Measurements from ENCODE around the gene COL7A1. TPM values are rescaled to one million over a fixed set of nuclear protein-coding genes. Genes with fewer than 3 reads are reported as not detected.

COL7A1 gene
- total RNA-seq, 4 donors from 2014 or later: 4.8 to 19.1 (median 12.9) TPM

DNA sequence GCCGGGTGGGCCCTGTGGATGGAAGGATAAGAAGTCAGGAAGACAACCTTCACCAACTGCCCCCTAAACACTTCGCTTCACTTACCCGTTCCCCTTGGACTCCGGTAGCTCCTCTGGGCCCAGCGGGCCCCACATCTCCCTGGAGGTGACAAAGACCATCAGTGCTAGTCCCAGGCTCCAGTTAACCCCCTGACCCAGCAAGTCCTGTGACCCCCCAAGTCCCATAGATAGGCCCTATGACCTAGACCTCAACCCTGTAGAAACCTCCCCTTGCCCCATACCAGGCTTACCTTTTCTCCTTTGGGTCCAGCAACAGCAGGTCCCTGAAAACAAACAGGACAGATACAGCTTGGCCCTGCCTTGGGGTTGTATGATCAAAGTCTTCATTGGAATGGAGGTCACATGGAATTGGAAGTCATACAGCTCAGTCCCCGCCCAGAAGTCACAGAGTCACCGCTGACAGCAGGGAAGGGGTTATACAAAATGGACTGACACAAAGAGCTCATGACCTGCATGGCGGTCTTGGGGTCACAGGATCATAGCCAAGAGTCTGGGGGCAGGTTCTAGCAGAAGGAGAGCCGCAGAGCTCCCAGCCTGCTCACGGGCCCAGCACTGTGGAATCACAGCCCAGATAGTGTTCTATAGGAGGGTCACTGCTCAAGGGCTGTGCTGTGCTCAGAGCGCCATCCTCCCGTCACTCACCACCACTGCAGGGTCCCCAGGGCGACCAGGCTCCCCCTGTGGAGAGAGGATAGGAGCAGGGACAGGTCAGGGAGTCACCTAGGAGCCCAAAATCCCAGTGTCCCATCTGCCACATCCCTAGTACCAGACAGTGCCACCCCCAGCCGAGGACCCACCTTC, 13.3 kb downstream of the COL7A1 start:
- H3K4me3 ChIP-seq: no peak overlapping the region
- no peak overlapping the region for H3K27ac ChIP-seq
- DNase-seq: no peak
- no peaks in the 10 kb centered on the region for H3K27me3 ChIP-seq
- no peaks in the 10 kb centered on the region for H3K4me1 ChIP-seq
- WGBS, 2 donors (ENCODE audit: low coverage in 1 of 2): 85% methylated on average over 14 of the region's 14 CpGs; no CpG with 5 or more reads in 1 of the 2 donors
- in situ Hi-C loops (cut with MboI; ENCODE audit: low pct_ligation_motif_present in 1 of 4, low pct_unique_long_range_greater_than_20kb in 1 of 4, low sequenced_read_pairs in 3 of 4) (no loop called here), intact Hi-C loops (cut with DNase I; ENCODE audit: low total_unique reads) (no loop called here)
- H3K36me3 ChIP-seq: no peaks in the 10 kb centered on the region
- H3K9me3 ChIP-seq: no peaks in the 10 kb centered on the region
- TF ChIP-seq POLR2AphosphoS5 (IDR thresholded peaks at IDR 0.05) (no peak), POLR2A (IDR thresholded peaks at IDR 0.05) (no peak), EP300 (IDR thresholded peaks at IDR 0.05; ENCODE audit: low read depth) (no peak)
- TF ChIP-seq, protein P1, sequence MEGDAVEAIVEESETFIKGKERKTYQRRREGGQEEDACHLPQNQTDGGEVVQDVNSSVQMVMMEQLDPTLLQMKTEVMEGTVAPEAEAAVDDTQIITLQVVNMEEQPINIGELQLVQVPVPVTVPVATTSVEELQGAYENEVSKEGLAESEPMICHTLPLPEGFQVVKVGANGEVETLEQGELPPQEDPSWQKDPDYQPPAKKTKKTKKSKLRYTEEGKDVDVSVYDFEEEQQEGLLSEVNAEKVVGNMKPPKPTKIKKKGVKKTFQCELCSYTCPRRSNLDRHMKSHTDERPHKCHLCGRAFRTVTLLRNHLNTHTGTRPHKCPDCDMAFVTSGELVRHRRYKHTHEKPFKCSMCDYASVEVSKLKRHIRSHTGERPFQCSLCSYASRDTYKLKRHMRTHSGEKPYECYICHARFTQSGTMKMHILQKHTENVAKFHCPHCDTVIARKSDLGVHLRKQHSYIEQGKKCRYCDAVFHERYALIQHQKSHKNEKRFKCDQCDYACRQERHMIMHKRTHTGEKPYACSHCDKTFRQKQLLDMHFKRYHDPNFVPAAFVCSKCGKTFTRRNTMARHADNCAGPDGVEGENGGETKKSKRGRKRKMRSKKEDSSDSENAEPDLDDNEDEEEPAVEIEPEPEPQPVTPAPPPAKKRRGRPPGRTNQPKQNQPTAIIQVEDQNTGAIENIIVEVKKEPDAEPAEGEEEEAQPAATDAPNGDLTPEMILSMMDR (IDR thresholded peaks at IDR 0.05): no peak

GRCh38 chr3:48576647-48577046, 18.5 kb downstream of the COL7A1 start:
- 75% methylated on average over 2 of the region's 4 CpGs; no CpG with 5 or more reads in 1 of the 2 donors for WGBS, 2 donors (ENCODE audit: low coverage in 1 of 2)
- Histone ChIP-seq H3K36me3 (no peaks in the 10 kb centered on the region), H3K4me1 (no peaks in the 10 kb centered on the region), H3K4me3 (no peak overlapping the region), H3K27me3 (no peaks in the 10 kb centered on the region), H3K27ac (no peak overlapping the region), H3K9me3 (no peaks in the 10 kb centered on the region)
- DNase-seq: no peak
- intact Hi-C loops (cut with DNase I; ENCODE audit: low total_unique reads) (no loop called here), in situ Hi-C loops (cut with MboI; ENCODE audit: low pct_ligation_motif_present in 1 of 4, low pct_unique_long_range_greater_than_20kb in 1 of 4, low sequenced_read_pairs in 3 of 4) (no loop called here)
- TF ChIP-seq POLR2AphosphoS5 (IDR thresholded peaks at IDR 0.05) (no peak), POLR2A (IDR thresholded peaks at IDR 0.05) (no peak), EP300 (IDR thresholded peaks at IDR 0.05; ENCODE audit: low read depth) (no peak)
- TF ChIP-seq, protein P1 (IDR thresholded peaks at IDR 0.05): no peak

GRCh38 chr3:48575366-48575765, 19.8 kb downstream of the COL7A1 start:
- DNase-seq: no peak
- 91% methylated on average over 17 of the region's 17 CpGs; no CpG with 5 or more reads in 1 of the 2 donors for WGBS, 2 donors (ENCODE audit: low coverage in 1 of 2)
- H3K4me3 ChIP-seq: no peak overlapping the region
- no peaks in the 10 kb centered on the region for H3K4me1 ChIP-seq
- no peak overlapping the region for H3K27ac ChIP-seq
- TF ChIP-seq, protein P1 (IDR thresholded peaks at IDR 0.05): no peak
- TF ChIP-seq EP300 (IDR thresholded peaks at IDR 0.05; ENCODE audit: low read depth): no peak
- no peak for TF ChIP-seq POLR2AphosphoS5 (IDR thresholded peaks at IDR 0.05)
- TF ChIP-seq POLR2A (IDR thresholded peaks at IDR 0.05): no peak
- in situ Hi-C loops (cut with MboI; ENCODE audit: low pct_ligation_motif_present in 1 of 4, low pct_unique_long_range_greater_than_20kb in 1 of 4, low sequenced_read_pairs in 3 of 4) (no loop called here), intact Hi-C loops (cut with DNase I; ENCODE audit: low total_unique reads) (no loop called here)
- H3K27me3 ChIP-seq: no peaks in the 10 kb centered on the region
- no peaks in the 10 kb centered on the region for H3K9me3 ChIP-seq
- no peaks in the 10 kb centered on the region for H3K36me3 ChIP-seq

DNA sequence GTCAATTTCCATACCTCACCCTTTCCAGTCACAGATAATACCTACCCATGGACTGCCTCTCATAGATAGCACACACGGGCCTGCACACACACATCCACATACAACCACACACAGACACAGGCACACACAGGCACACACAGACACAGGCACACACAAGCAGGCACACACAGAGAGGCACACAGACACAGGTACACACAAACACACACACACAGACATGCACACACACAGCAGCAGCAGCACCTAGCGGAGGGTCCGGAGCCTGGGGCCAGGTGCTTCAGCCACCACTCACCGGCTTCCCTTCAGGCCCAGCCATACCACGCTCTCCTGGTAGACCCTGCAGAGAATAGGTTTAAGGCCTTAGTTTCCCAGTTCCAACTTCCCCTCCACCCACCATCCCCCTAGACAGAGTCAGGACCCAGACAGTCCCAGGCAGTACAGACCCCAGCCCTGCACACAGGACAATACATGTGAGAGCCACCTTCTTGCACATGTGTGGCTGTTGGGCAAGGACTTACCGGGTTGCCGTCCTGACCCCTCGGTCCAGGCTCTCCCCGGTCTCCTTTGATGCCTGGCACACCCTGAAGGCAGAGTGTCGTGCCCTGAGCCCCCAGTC, 21.1 kb downstream of the COL7A1 start:
- DNase-seq: no peak
- Histone ChIP-seq H3K9me3 (no peaks in the 10 kb centered on the region), H3K4me3 (no peak overlapping the region), H3K4me1 (no peaks in the 10 kb centered on the region), H3K27ac (no peak overlapping the region), H3K27me3 (no peaks in the 10 kb centered on the region), H3K36me3 (no peaks in the 10 kb centered on the region)
- in situ Hi-C loops (cut with MboI; ENCODE audit: low pct_ligation_motif_present in 1 of 4, low pct_unique_long_range_greater_than_20kb in 1 of 4, low sequenced_read_pairs in 3 of 4): no loop called here
- WGBS, 2 donors (ENCODE audit: low coverage in 1 of 2): 93% methylated on average over 10 of the region's 10 CpGs; no CpG with 5 or more reads in 1 of the 2 donors
- intact Hi-C loops (cut with DNase I; ENCODE audit: low total_unique reads): no loop called here
- no peak for TF ChIP-seq POLR2A (IDR thresholded peaks at IDR 0.05)
- TF ChIP-seq, protein P1 (IDR thresholded peaks at IDR 0.05): no peak
- no peak for TF ChIP-seq POLR2AphosphoS5 (IDR thresholded peaks at IDR 0.05)
- TF ChIP-seq EP300 (IDR thresholded peaks at IDR 0.05; ENCODE audit: low read depth): no peak
